Measurements from ENCODE around the gene E4F1.

Gene E4F1

DNA sequence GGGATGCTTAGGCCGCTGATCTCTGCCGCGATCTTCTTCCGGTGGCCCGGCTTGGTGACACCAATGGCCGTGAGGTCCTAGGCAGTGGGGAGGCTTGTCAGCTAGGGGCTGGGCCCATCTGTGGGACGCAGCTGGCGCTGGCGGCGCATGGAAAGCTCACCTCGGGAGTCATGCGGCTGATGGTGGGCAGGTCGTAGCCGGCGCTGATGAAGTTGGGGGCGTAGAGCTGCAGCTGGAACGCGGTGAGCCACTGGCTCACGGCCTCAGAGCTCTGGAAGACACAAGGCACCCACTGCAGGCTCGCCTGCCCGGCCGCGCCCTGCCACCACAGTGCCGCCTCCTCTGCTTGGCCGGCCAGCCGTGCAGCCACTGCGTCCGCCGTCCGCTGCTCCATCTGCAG, 39.7 kb upstream of the E4F1 start:
- ATAC-seq, result no peak
- TF ChIP-seq, protein P1, sequence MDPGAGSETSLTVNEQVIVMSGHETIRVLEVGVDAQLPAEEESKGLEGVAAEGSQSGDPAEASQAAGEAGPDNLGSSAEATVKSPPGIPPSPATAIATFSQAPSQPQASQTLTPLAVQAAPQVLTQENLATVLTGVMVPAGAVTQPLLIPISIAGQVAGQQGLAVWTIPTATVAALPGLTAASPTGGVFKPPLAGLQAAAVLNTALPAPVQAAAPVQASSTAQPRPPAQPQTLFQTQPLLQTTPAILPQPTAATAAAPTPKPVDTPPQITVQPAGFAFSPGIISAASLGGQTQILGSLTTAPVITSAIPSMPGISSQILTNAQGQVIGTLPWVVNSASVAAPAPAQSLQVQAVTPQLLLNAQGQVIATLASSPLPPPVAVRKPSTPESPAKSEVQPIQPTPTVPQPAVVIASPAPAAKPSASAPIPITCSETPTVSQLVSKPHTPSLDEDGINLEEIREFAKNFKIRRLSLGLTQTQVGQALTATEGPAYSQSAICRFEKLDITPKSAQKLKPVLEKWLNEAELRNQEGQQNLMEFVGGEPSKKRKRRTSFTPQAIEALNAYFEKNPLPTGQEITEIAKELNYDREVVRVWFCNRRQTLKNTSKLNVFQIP (CRISPR knock-in tag; IDR thresholded peaks at IDR 0.05; ENCODE audit: borderline replicate concordance, low read depth), result no peak

- ATAC-seq, result no peak
- no peak for TF ChIP-seq BACH2 (CRISPR knock-in tag; IDR thresholded peaks at IDR 0.05; ENCODE audit: borderline replicate concordance)
- TF ChIP-seq OSR1 (CRISPR knock-in tag; IDR thresholded peaks at IDR 0.05), result no peak
- TF ChIP-seq, protein P2, sequence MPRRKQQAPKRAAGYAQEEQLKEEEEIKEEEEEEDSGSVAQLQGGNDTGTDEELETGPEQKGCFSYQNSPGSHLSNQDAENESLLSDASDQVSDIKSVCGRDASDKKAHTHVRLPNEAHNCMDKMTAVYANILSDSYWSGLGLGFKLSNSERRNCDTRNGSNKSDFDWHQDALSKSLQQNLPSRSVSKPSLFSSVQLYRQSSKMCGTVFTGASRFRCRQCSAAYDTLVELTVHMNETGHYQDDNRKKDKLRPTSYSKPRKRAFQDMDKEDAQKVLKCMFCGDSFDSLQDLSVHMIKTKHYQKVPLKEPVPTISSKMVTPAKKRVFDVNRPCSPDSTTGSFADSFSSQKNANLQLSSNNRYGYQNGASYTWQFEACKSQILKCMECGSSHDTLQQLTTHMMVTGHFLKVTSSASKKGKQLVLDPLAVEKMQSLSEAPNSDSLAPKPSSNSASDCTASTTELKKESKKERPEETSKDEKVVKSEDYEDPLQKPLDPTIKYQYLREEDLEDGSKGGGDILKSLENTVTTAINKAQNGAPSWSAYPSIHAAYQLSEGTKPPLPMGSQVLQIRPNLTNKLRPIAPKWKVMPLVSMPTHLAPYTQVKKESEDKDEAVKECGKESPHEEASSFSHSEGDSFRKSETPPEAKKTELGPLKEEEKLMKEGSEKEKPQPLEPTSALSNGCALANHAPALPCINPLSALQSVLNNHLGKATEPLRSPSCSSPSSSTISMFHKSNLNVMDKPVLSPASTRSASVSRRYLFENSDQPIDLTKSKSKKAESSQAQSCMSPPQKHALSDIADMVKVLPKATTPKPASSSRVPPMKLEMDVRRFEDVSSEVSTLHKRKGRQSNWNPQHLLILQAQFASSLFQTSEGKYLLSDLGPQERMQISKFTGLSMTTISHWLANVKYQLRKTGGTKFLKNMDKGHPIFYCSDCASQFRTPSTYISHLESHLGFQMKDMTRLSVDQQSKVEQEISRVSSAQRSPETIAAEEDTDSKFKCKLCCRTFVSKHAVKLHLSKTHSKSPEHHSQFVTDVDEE (CRISPR knock-in tag; IDR thresholded peaks at IDR 0.05), result no peak
- no peak for TF ChIP-seq TCF4 (CRISPR knock-in tag; IDR thresholded peaks at IDR 0.05; ENCODE audit: borderline replicate concordance)
- no peak for TF ChIP-seq PPARA (CRISPR knock-in tag; IDR thresholded peaks at IDR 0.05; ENCODE audit: borderline replicate concordance)
- TF ChIP-seq, protein P3, sequence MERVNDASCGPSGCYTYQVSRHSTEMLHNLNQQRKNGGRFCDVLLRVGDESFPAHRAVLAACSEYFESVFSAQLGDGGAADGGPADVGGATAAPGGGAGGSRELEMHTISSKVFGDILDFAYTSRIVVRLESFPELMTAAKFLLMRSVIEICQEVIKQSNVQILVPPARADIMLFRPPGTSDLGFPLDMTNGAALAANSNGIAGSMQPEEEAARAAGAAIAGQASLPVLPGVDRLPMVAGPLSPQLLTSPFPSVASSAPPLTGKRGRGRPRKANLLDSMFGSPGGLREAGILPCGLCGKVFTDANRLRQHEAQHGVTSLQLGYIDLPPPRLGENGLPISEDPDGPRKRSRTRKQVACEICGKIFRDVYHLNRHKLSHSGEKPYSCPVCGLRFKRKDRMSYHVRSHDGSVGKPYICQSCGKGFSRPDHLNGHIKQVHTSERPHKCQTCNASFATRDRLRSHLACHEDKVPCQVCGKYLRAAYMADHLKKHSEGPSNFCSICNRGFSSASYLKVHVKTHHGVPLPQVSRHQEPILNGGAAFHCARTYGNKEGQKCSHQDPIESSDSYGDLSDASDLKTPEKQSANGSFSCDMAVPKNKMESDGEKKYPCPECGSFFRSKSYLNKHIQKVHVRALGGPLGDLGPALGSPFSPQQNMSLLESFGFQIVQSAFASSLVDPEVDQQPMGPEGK (CRISPR knock-in tag; IDR thresholded peaks at IDR 0.05; ENCODE audit: borderline replicate concordance), result no peak
- no peak for TF ChIP-seq ISL1 (CRISPR knock-in tag; IDR thresholded peaks at IDR 0.05)
- no peak for TF ChIP-seq ZFP30 (CRISPR knock-in tag; IDR thresholded peaks at IDR 0.05)
- no peak for TF ChIP-seq RARB (CRISPR knock-in tag; IDR thresholded peaks at IDR 0.05)
- no peak for TF ChIP-seq ZNF8 (CRISPR knock-in tag; IDR thresholded peaks at IDR 0.05)
- no peak for TF ChIP-seq CSRNP3 (CRISPR knock-in tag; IDR thresholded peaks at IDR 0.05)
- TF ChIP-seq ESRRG (CRISPR knock-in tag; IDR thresholded peaks at IDR 0.05), result no peak
- TF ChIP-seq TOX (CRISPR knock-in tag; IDR thresholded peaks at IDR 0.05; ENCODE audit: borderline replicate concordance), result no peak
- TF ChIP-seq ARNTL (CRISPR knock-in tag; IDR thresholded peaks at IDR 0.05; ENCODE audit: borderline replicate concordance, low read depth), result no peak
- TF ChIP-seq, protein P1 (CRISPR knock-in tag; IDR thresholded peaks at IDR 0.05; ENCODE audit: borderline replicate concordance, low read depth), result no peak
- TF ChIP-seq, protein P4, sequence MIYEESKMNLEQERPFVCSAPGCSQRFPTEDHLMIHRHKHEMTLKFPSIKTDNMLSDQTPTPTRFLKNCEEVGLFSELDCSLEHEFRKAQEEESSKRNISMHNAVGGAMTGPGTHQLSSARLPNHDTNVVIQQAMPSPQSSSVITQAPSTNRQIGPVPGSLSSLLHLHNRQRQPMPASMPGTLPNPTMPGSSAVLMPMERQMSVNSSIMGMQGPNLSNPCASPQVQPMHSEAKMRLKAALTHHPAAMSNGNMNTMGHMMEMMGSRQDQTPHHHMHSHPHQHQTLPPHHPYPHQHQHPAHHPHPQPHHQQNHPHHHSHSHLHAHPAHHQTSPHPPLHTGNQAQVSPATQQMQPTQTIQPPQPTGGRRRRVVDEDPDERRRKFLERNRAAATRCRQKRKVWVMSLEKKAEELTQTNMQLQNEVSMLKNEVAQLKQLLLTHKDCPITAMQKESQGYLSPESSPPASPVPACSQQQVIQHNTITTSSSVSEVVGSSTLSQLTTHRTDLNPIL (CRISPR knock-in tag; IDR thresholded peaks at IDR 0.05; ENCODE audit: low read depth), result no peak
- no peak for TF ChIP-seq ZC3H10 (CRISPR knock-in tag; IDR thresholded peaks at IDR 0.05)
- TF ChIP-seq GLIS3 (CRISPR knock-in tag; IDR thresholded peaks at IDR 0.05), result no peak
- no peak for TF ChIP-seq ZFP3 (CRISPR knock-in tag; IDR thresholded peaks at IDR 0.05)
- TF ChIP-seq SNAI2 (CRISPR knock-in tag; IDR thresholded peaks at IDR 0.05), result no peak
These were observed 39.0 kb upstream of the E4F1 start for GRCh38 chr16:2184346-2184745.

GRCh38 chr16:2184962-2185361, 38.4 kb upstream of the E4F1 start:
- ATAC-seq, result no peak
- TF ChIP-seq, protein P3 (CRISPR knock-in tag; IDR thresholded peaks at IDR 0.05; ENCODE audit: borderline replicate concordance), result no peak
- no peak for TF ChIP-seq ZNF565 (CRISPR knock-in tag; conservative IDR thresholded peaks at IDR 0.05; ENCODE audit: low read depth)
- TF ChIP-seq, protein P4 (CRISPR knock-in tag; IDR thresholded peaks at IDR 0.05; ENCODE audit: low read depth), result no peak
